Vagina (tissue), 2 donors: ENCODE data around the gene SPATA33. TPM values are rescaled to one million over a fixed set of nuclear protein-coding genes. Genes with fewer than 3 reads are reported as not detected.
A peak's percentile ranks its signal among the peaks of the same experiment; 100 is the strongest.

Experiments used
- DNase-seq, 2 donors: peaks; one replicate each; pipeline ENCODE4 v3.0.0-alpha.2; 2017; ENCODE audit errors: extremely low spot score in 2 of 2
- H3K27ac ChIP-seq: fragments of 200-600 bp; sonication (generic); one replicate; pipeline ENCODE4 v1.5.1; 2019
- H3K27me3 ChIP-seq: fragments of 200-600 bp; sonication (generic); one replicate; pipeline ENCODE4 v1.5.1; 2019
- H3K36me3 ChIP-seq, 2 donors: fragments of 200-600 bp; sonication (generic); one replicate each; pipeline ENCODE4 v1.5.1; 2017 to 2019
- H3K4me1 ChIP-seq: fragments of 200-600 bp; sonication (generic); one replicate; pipeline ENCODE4 v1.5.1; 2019
- H3K4me3 ChIP-seq, 2 donors: fragments of 200-600 bp; sonication (generic); 1 replicate in 1 of 2; 2 replicates in 1 of 2; pipeline ENCODE4 v1.5.1; 2016 to 2019
- H3K9me3 ChIP-seq: fragments of 200-600 bp; sonication (generic); one replicate; pipeline ENCODE4 v1.5.1; 2019
- CTCF ChIP-seq, 3 experiments: fragments of 450-650 bp in 2 of 3; fragments of 200-600 bp in 1 of 3; sonication (generic) in 1 of 3; IDR thresholded peaks; one replicate each; pipeline ENCODE4 v1.5.1; 2017 to 2019; ENCODE audit warnings: antibody characterized with exemption in 3 of 3, mild to moderate bottlenecking in 2 of 3, moderate library complexity in 2 of 3
- POLR2A ChIP-seq, 2 donors: fragments of 450-650 bp; IDR thresholded peaks; one replicate each; pipeline ENCODE4 v1.6.1; 2017; ENCODE audit warnings: antibody characterized with exemption in 2 of 2, mild to moderate bottlenecking in 2 of 2, moderate library complexity in 2 of 2
- POLR2AphosphoS5 ChIP-seq, 2 donors: sonication (generic); formaldehyde crosslinking; IDR thresholded peaks; one replicate each; pipeline ENCODE4 v1.9.0; 2017; ENCODE audit warnings: antibody characterized with exemption in 2 of 2, mild to moderate bottlenecking in 2 of 2, low read depth in 1 of 2; ENCODE audit not compliant: insufficient read depth in 1 of 2
- intact Hi-C: fragments of 100-400 bp; cut with DNase I; formaldehyde crosslinking; loops from one replicate; pipeline ENCODE4 v1.15.1; 2023
- total RNA-seq: library from RNA; depleted of rRNA; stranded (reverse); fragments of >200 nt; gene quantifications from one replicate; pipeline ENCODE4 v1.2.3, GENCODE V29; 2016

The SPATA33 gene
- total RNA-seq, 1 donor from 2014 or later = 5.2 TPM

- no peak for DNase-seq
- intact Hi-C loops = no loop called here
- H3K4me1 ChIP-seq = no peaks in the 10 kb centered on the region
- no peaks in the 10 kb centered on the region for H3K36me3 ChIP-seq
- H3K27me3 ChIP-seq = no peaks in the 10 kb centered on the region
- TF ChIP-seq POLR2AphosphoS5 (IDR thresholded peaks at IDR 0.05; ENCODE audit: insufficient read depth in 1 of 2, low read depth in 1 of 2) (no peak), POLR2A (IDR thresholded peaks at IDR 0.05) (no peak), CTCF (IDR thresholded peaks at IDR 0.05) (no peak)
- no peaks in the 10 kb centered on the region for H3K9me3 ChIP-seq
- H3K4me3 ChIP-seq = no peak overlapping the region
- H3K27ac ChIP-seq = no peak overlapping the region
These were observed 35.8 kb upstream of the SPATA33 start for GRCh38 chr16:89621698-89622409.

GRCh38 chr16:89623511-89624261, 34.0 kb upstream of the SPATA33 start:
- no peaks in the 10 kb centered on the region for H3K27me3 ChIP-seq
- H3K4me1 ChIP-seq = no peaks in the 10 kb centered on the region
- no peak for DNase-seq
- intact Hi-C loops = no loop called here
- TF ChIP-seq CTCF (IDR thresholded peaks at IDR 0.05) (no peak), POLR2AphosphoS5 (IDR thresholded peaks at IDR 0.05; ENCODE audit: insufficient read depth in 1 of 2, low read depth in 1 of 2) (no peak), POLR2A (IDR thresholded peaks at IDR 0.05) (no peak)
- H3K4me3 ChIP-seq = no peak overlapping the region
- peak overlapping the region; percentile 4 for H3K27ac ChIP-seq
- H3K36me3 ChIP-seq = no peaks in the 10 kb centered on the region
- H3K9me3 ChIP-seq = no peaks in the 10 kb centered on the region

GRCh38 chr16:89624777-89625761, 32.6 kb upstream of the SPATA33 start:
- TF ChIP-seq CTCF (IDR thresholded peaks at IDR 0.05) (no peak), POLR2A (IDR thresholded peaks at IDR 0.05) (no peak), POLR2AphosphoS5 (IDR thresholded peaks at IDR 0.05; ENCODE audit: insufficient read depth in 1 of 2, low read depth in 1 of 2) (no peak)
- Histone ChIP-seq H3K4me1 (no peaks in the 10 kb centered on the region), H3K36me3 (no peaks in the 10 kb centered on the region), H3K27ac (no peak overlapping the region), H3K27me3 (no peaks in the 10 kb centered on the region), H3K4me3 (no peak overlapping the region), H3K9me3 (no peaks in the 10 kb centered on the region)
- DNase-seq = no peak
- intact Hi-C loops = no loop called here

GRCh38 chr16:89629827-89630610, 27.6 kb upstream of the SPATA33 start:
- H3K4me1 ChIP-seq = no peaks in the 10 kb centered on the region
- H3K9me3 ChIP-seq = no peaks in the 10 kb centered on the region
- DNase-seq = no peak
- H3K27ac ChIP-seq = no peak overlapping the region
- no peaks in the 10 kb centered on the region for H3K36me3 ChIP-seq
- H3K4me3 ChIP-seq = no peak overlapping the region
- H3K27me3 ChIP-seq = no peaks in the 10 kb centered on the region
- intact Hi-C loops = no loop called here
- no peak for TF ChIP-seq POLR2A (IDR thresholded peaks at IDR 0.05)
- TF ChIP-seq POLR2AphosphoS5 (IDR thresholded peaks at IDR 0.05; ENCODE audit: insufficient read depth in 1 of 2, low read depth in 1 of 2) = no peak
- TF ChIP-seq CTCF (IDR thresholded peaks at IDR 0.05) = no peak
